Trophoblast cell (in vitro differentiated cells and primary cell): Measurements from ENCODE around the gene BDKRB1.
"Not testable (repeated sequence)": the region's sequence is repeated elsewhere in the genome, so short reads cannot be mapped to it uniquely, and the experiment has no call there.

Experiments
- DNase-seq, 2 donors: peaks; one replicate each; pipeline ENCODE4 v3.0.0-alpha.2; 2016
- H2AFZ ChIP-seq: 2 replicates; pipeline ENCODE4 v1.6.1; 2013; ENCODE audit warnings: low read length, moderate library complexity, mild to moderate bottlenecking; ENCODE audit not compliant: insufficient read depth, poor library complexity
- H2AK5ac ChIP-seq: 2 replicates; pipeline ENCODE4 v1.6.1; 2013; ENCODE audit warnings: mild to moderate bottlenecking, low read length
- H2BK120ac ChIP-seq: 2 replicates; pipeline ENCODE4 v1.6.1; 2013; ENCODE audit warnings: low read length, mild to moderate bottlenecking, moderate library complexity; ENCODE audit not compliant: insufficient read depth, poor library complexity
- H2BK12ac ChIP-seq: 2 replicates; pipeline ENCODE4 v1.6.1; 2013; ENCODE audit warnings: mild to moderate bottlenecking, low read length, moderate library complexity
- H2BK5ac ChIP-seq: 2 replicates; pipeline ENCODE4 v1.6.1; 2013; ENCODE audit warnings: low read length, low read depth, moderate library complexity, mild to moderate bottlenecking; ENCODE audit not compliant: poor library complexity
- H3K14ac ChIP-seq: 2 replicates; pipeline ENCODE4 v1.6.1; 2013; ENCODE audit warnings: mild to moderate bottlenecking, low read length
- H3K18ac ChIP-seq: 2 replicates; pipeline ENCODE4 v1.6.1; 2013; ENCODE audit warnings: mild to moderate bottlenecking, low read length
- H3K23ac ChIP-seq: 2 replicates; pipeline ENCODE4 v1.6.1; 2013; ENCODE audit warnings: low read length
- H3K27ac ChIP-seq: 2 replicates; pipeline ENCODE4 v1.5.1; 2013; ENCODE audit warnings: low read depth, mild to moderate bottlenecking, inconsistent platforms, low read length, moderate library complexity
- H3K27me3 ChIP-seq: 2 replicates; pipeline ENCODE4 v1.6.1; 2013; ENCODE audit warnings: inconsistent platforms, mild to moderate bottlenecking, low read length, moderate library complexity; ENCODE audit not compliant: insufficient read depth
- H3K36me3 ChIP-seq, 2 experiments: 1 replicate in 1 of 2; 2 replicates in 1 of 2; pipeline ENCODE4 v1.6.1; 2013; ENCODE audit warnings: low read length in 2 of 2, mild to moderate bottlenecking in 2 of 2, moderate library complexity in 1 of 2; ENCODE audit not compliant: insufficient read depth in 2 of 2, control insufficient read depth in 1 of 2
- H3K4ac ChIP-seq: 2 replicates; pipeline ENCODE4 v1.6.1; 2013; ENCODE audit warnings: low read depth, mild to moderate bottlenecking, low read length, moderate library complexity
- H3K4me1 ChIP-seq, 2 experiments: 1 replicate in 1 of 2; 2 replicates in 1 of 2; pipeline ENCODE4 v1.6.1; 2013; ENCODE audit warnings: low read length in 2 of 2, mild to moderate bottlenecking in 2 of 2, moderate library complexity in 1 of 2; ENCODE audit not compliant: insufficient read depth in 2 of 2, control insufficient read depth in 1 of 2
- H3K4me2 ChIP-seq: 2 replicates; pipeline ENCODE4 v1.6.1; 2013; ENCODE audit warnings: inconsistent platforms, mild to moderate bottlenecking, low read length, moderate library complexity
- H3K4me3 ChIP-seq: 2 replicates; pipeline ENCODE4 v1.5.1; 2013; ENCODE audit warnings: mild to moderate bottlenecking, low read depth, low read length, inconsistent platforms
- H3K79me1 ChIP-seq: one replicate; pipeline ENCODE4 v1.6.1; 2013; ENCODE audit warnings: low read length
- H3K79me2 ChIP-seq: 2 replicates; pipeline ENCODE4 v1.6.1; 2013; ENCODE audit warnings: low read length, mild to moderate bottlenecking; ENCODE audit not compliant: control insufficient read depth, insufficient read depth, poor library complexity
- H3K9ac ChIP-seq: 2 replicates; pipeline ENCODE4 v1.6.1; 2013; ENCODE audit warnings: mild to moderate bottlenecking, low read length
- H3K9me3 ChIP-seq: 2 replicates; pipeline ENCODE4 v1.6.1; 2013; ENCODE audit warnings: low read depth, mild to moderate bottlenecking, control low read depth, inconsistent platforms, low read length; ENCODE audit not compliant: insufficient read depth
- H4K12ac ChIP-seq: 2 replicates; pipeline ENCODE4 v1.6.1; 2013; ENCODE audit warnings: low read depth, mild to moderate bottlenecking, low read length, moderate library complexity
- H4K8ac ChIP-seq: 2 replicates; pipeline ENCODE4 v1.6.1; 2013; ENCODE audit warnings: low read depth, mild to moderate bottlenecking, low read length, moderate library complexity
- H4K91ac ChIP-seq: one replicate; pipeline ENCODE4 v1.6.1; 2013; ENCODE audit warnings: low read depth, mild to moderate bottlenecking, low read length, moderate library complexity
- whole genome bisulfite sequencing: extraction: QIAGEN DNeasy Blood & Tissue Kit; methylation state at CpG from one replicate; pipeline ENCODE4 v1.1.7; 2013; ENCODE audit warnings: missing lambda C conversion rate; ENCODE audit not compliant: insufficient read length, insufficient coverage; ENCODE audit errors: extremely low coverage; 5-methylcytosine and 5-hydroxymethylcytosine counted together

BDKRB1 gene

GRCh38 chr14:96243785-96244184 is 12.2 kb upstream of the BDKRB1 start:
- Histone ChIP-seq H4K8ac (no peak overlapping the region), H3K23ac (no peak overlapping the region), H3K79me1 (peaks cover 16% of the 10 kb centered on the region), H4K91ac (no peak overlapping the region), H2BK120ac (no peak overlapping the region), H3K27me3 (no peaks in the 10 kb centered on the region), H4K12ac (no peak overlapping the region), H3K9ac (no peak overlapping the region), H3K4me3 (no peak overlapping the region), H2BK12ac (no peak overlapping the region), H3K36me3 (peaks cover 31 to 41% of the 10 kb centered on the region in 2 experiments), H2AFZ (no peak overlapping the region), H2AK5ac (no peak overlapping the region), H3K4me2 (no peak overlapping the region), H3K4ac (no peak overlapping the region), H3K79me2 (no peaks in the 10 kb centered on the region), H3K27ac (no peak overlapping the region), H3K14ac (no peak overlapping the region), H3K4me1 (peaks cover 22 to 23% of the 10 kb centered on the region in 2 experiments), H2BK5ac (no peak overlapping the region), H3K9me3 (peaks cover 12% of the 10 kb centered on the region), H3K18ac (no peak overlapping the region)
- no peak for DNase-seq
- WGBS = no CpG with 5 or more reads among the region's 5 CpGs

GRCh38 chr14:96245074-96245473 is 10.9 kb upstream of the BDKRB1 start:
- not testable (repeated sequence) for H3K14ac ChIP-seq, DNase-seq, H2AK5ac ChIP-seq, H3K27me3 ChIP-seq, H2BK12ac ChIP-seq, H3K9ac ChIP-seq, H3K79me2 ChIP-seq, H4K8ac ChIP-seq, H3K27ac ChIP-seq, H3K23ac ChIP-seq, H2BK120ac ChIP-seq, H4K12ac ChIP-seq, H3K18ac ChIP-seq, H3K4me3 ChIP-seq, H3K4me2 ChIP-seq, H3K4ac ChIP-seq, H2AFZ ChIP-seq, H4K91ac ChIP-seq, H2BK5ac ChIP-seq
- no CpG with 5 or more reads among the region's 3 CpGs for WGBS
- peaks cover 12% of the 10 kb centered on the region for H3K9me3 ChIP-seq
- H3K4me1 ChIP-seq = peaks cover 23 to 25% of the 10 kb centered on the region in 2 experiments
- H3K79me1 ChIP-seq = peaks cover 16% of the 10 kb centered on the region
- peaks cover 23 to 30% of the 10 kb centered on the region in 2 experiments for H3K36me3 ChIP-seq

- no peak overlapping the region for H3K9ac ChIP-seq
- peaks cover 5% of the 10 kb centered on the region for H3K9me3 ChIP-seq
- no peak overlapping the region for H2AFZ ChIP-seq
- no CpG with 5 or more reads among the region's 3 CpGs for WGBS
- H2BK5ac ChIP-seq = peak overlapping the region; percentile 5
- no peak overlapping the region for H4K12ac ChIP-seq
- no peak overlapping the region for H2AK5ac ChIP-seq
- peak in 1 of 2 donors; percentile 4 for DNase-seq
- peak overlapping the region; percentile 14 for H2BK120ac ChIP-seq
- H3K4me3 ChIP-seq = no peak overlapping the region
- H4K8ac ChIP-seq = peak overlapping the region; percentile 2
- peak overlapping the region; percentile 84 for H3K27ac ChIP-seq
- peaks cover 16% of the 10 kb centered on the region for H3K79me1 ChIP-seq
- no peak overlapping the region for H3K14ac ChIP-seq
- peaks cover 15 to 22% of the 10 kb centered on the region in 2 experiments for H3K36me3 ChIP-seq
- no peaks in the 10 kb centered on the region for H3K27me3 ChIP-seq
- no peak overlapping the region for H3K4ac ChIP-seq
- H2BK12ac ChIP-seq = peak overlapping the region; percentile 2
- H3K18ac ChIP-seq = no peak overlapping the region
- H3K4me1 ChIP-seq = peaks cover 23 to 25% of the 10 kb centered on the region in 2 experiments
- peak overlapping the region; percentile 20 for H4K91ac ChIP-seq
- no peaks in the 10 kb centered on the region for H3K79me2 ChIP-seq
- H3K23ac ChIP-seq = no peak overlapping the region
- H3K4me2 ChIP-seq = no peak overlapping the region
Measured at GRCh38 chr14:96245710-96246538, 10.1 kb upstream of the BDKRB1 start.

GRCh38 chr14:96246539-96246847 is 9.5 kb upstream of the BDKRB1 start:
- Histone ChIP-seq H4K91ac (peak overlapping the region; percentile 73), H3K79me2 (no peaks in the 10 kb centered on the region), H3K4ac (no peak overlapping the region), H4K12ac (no peak overlapping the region), H4K8ac (no peak overlapping the region), H2AFZ (no peak overlapping the region), H3K36me3 (peaks cover 9 to 16% of the 10 kb centered on the region in 2 experiments), H3K4me1 (peaks cover 23 to 25% of the 10 kb centered on the region in 2 experiments), H2AK5ac (no peak overlapping the region), H3K18ac (no peak overlapping the region), H3K4me2 (no peak overlapping the region), H3K27me3 (no peaks in the 10 kb centered on the region), H3K27ac (peak overlapping the region; percentile 84), H2BK120ac (no peak overlapping the region), H3K79me1 (peaks cover 19% of the 10 kb centered on the region), H3K9ac (no peak overlapping the region), H3K14ac (no peak overlapping the region), H2BK12ac (no peak overlapping the region), H3K9me3 (peaks cover 4% of the 10 kb centered on the region), H2BK5ac (peak overlapping the region; percentile 52), H3K4me3 (no peak overlapping the region), H3K23ac (no peak overlapping the region)
- peak; percentile 71 to 89 for DNase-seq
- WGBS = no CpG with 5 or more reads among the region's 1 CpG
